HepG2 (cell line): ENCODE measurements around the gene NOC2L. TPM values are rescaled to one million over a fixed set of nuclear protein-coding genes. Genes with fewer than 3 reads are reported as not detected.
A peak's percentile ranks its signal among the peaks of the same experiment; 100 is the strongest.

Experiments
- ATAC-seq: fragments of 200-7000 bp; cut with Tn5 transposase; 3 replicates; pipeline ENCODE4 v1.9.1; 2020; ENCODE audit warnings: mild to moderate bottlenecking, moderate library complexity
- BruUV-seq: library from RNA; stranded (reverse); fragments of 400-500 nt; replicated peaks from 2 replicates; lab custom pipeline; 2021; lab: Mats Ljungman, UMichigan
- CTCF ChIA-PET: fragments of 300-600 bp; formaldehyde crosslinking; extraction: SDS; loops from one replicate; lab custom pipeline; 2021; ENCODE audit warnings: low total read pairs, inconsistent platforms, low intra/inter-chr PET ratio; lab: Yijun Ruan, JAX
- POLR2A ChIA-PET: fragments of 350-600 bp; sonication (Branson Sonifier 250); formaldehyde crosslinking; loops from one replicate; lab custom pipeline; 2020; ENCODE audit warnings: antibody characterized with exemption, inconsistent platforms; lab: Yijun Ruan, JAX
- DNase-seq: peaks from one replicate; pipeline ENCODE4 v3.0.0-alpha.2; 2015; ENCODE audit warnings: low spot score
- FAIRE-seq: peaks from 3 replicates; lab custom pipeline; 2011; peaks lifted over from hg19 to GRCh38; lab: Jason Lieb, UNC
- H2AFZ ChIP-seq: one replicate; pipeline ENCODE4 v1.6.1; 2011; ENCODE audit warnings: low read length, inconsistent platforms
- H3K27ac ChIP-seq: fragments of 300-600 bp; 3 replicates; pipeline ENCODE4 v1.8.0; 2011; ENCODE audit warnings: mixed run types, mild to moderate bottlenecking, mixed read lengths, low read length, inconsistent platforms; ENCODE audit not compliant: insufficient read depth; ENCODE audit errors: extremely low read length
- H3K27me3 ChIP-seq, 2 experiments: fragments of 200-600 bp in 1 of 2; 2 replicates in 1 of 2; 3 replicates in 1 of 2; pipeline versions ENCODE4 v1.6.0 to v1.8.0; 2011; ENCODE audit warnings: low read length in 2 of 2, mild to moderate bottlenecking in 2 of 2, moderate library complexity in 2 of 2, inconsistent platforms in 1 of 2; ENCODE audit not compliant: insufficient read depth in 2 of 2, control insufficient read depth in 1 of 2
- H3K36me3 ChIP-seq, 2 experiments: fragments of 200-600 bp in 1 of 2; replicated peaks in 1 of 2; 2 replicates in 1 of 2; 3 replicates in 1 of 2; pipeline versions ENCODE4 v1.5.1 to v1.8.0; 2011; ENCODE audit warnings: low read length in 2 of 2, inconsistent platforms in 1 of 2; ENCODE audit not compliant: insufficient read depth in 2 of 2, control insufficient read depth in 1 of 2
- H3K4me1 ChIP-seq: 2 replicates; pipeline ENCODE4 v1.5.1; 2012; ENCODE audit warnings: low read length, inconsistent platforms; ENCODE audit not compliant: insufficient read depth
- H3K4me2 ChIP-seq: 2 replicates; pipeline ENCODE4 v1.6.0; 2011; ENCODE audit warnings: low read depth, low read length, inconsistent platforms
- H3K4me3 ChIP-seq, 3 experiments: fragments of 200-600 bp in 1 of 3; sonication (generic), shearing (Covaris generic) in 1 of 3; replicated peaks in 1 of 3; 2 replicates each; pipeline ENCODE4 v1.5.1; 2011 to 2016; ENCODE audit warnings: low read length in 3 of 3, inconsistent platforms in 2 of 3, low read depth in 2 of 3, mild to moderate bottlenecking in 2 of 3, control low read depth in 1 of 3, mixed read lengths in 1 of 3; ENCODE audit not compliant: insufficient read depth in 1 of 3
- H3K79me2 ChIP-seq: one replicate; pipeline ENCODE4 v1.6.1; 2011; ENCODE audit warnings: low read length, inconsistent platforms; ENCODE audit not compliant: insufficient read depth
- H3K9ac ChIP-seq: 2 replicates; pipeline ENCODE4 v1.6.0; 2011; ENCODE audit warnings: mild to moderate bottlenecking, low read depth, low read length, inconsistent platforms; ENCODE audit not compliant: insufficient read depth
- H3K9me3 ChIP-seq: 2 replicates; pipeline ENCODE4 v1.5.1; 2012; ENCODE audit warnings: mild to moderate bottlenecking, low read length
- H4K20me1 ChIP-seq: 2 replicates; pipeline ENCODE4 v1.6.0; 2011; ENCODE audit warnings: inconsistent platforms, mild to moderate bottlenecking, low read length, moderate library complexity; ENCODE audit not compliant: insufficient read depth
- GPN1 ChIP-seq: sonication (generic); formaldehyde crosslinking; IDR thresholded peaks from 2 replicates; pipeline ENCODE4 v1.5.1; 2020; ENCODE audit warnings: missing genetic modification reagents, borderline replicate concordance
- MIER3 ChIP-seq: IDR thresholded peaks from 2 replicates; pipeline ENCODE4 v1.6.1; 2016; ENCODE audit warnings: missing compliant biosample characterization, borderline replicate concordance
- RXRA ChIP-seq: sonication (generic); formaldehyde crosslinking; IDR thresholded peaks from 2 replicates; pipeline ENCODE4 v1.5.1; 2020; ENCODE audit warnings: missing genetic modification reagents
- SRY ChIP-seq: sonication (generic); formaldehyde crosslinking; IDR thresholded peaks from 2 replicates; pipeline ENCODE4 v1.8.0; 2022; ENCODE audit warnings: mild to moderate bottlenecking, missing genetic modification reagents
- XRCC5 ChIP-seq: fragments of 200-400 bp; formaldehyde crosslinking; optimal IDR thresholded peaks from 2 replicates; pipeline ENCODE3; 2017; ENCODE audit warnings: mild to moderate bottlenecking, low read length
- ZBTB20 ChIP-seq: sonication (generic); formaldehyde crosslinking; IDR thresholded peaks from 2 replicates; pipeline ENCODE4 v1.8.1; 2023; ENCODE audit warnings: missing genetic modification reagents, low read depth, mild to moderate bottlenecking, borderline replicate concordance
- ZFP91 ChIP-seq: sonication (generic); formaldehyde crosslinking; IDR thresholded peaks from 2 replicates; pipeline ENCODE4 v1.9.0; 2022; ENCODE audit warnings: missing genetic modification reagents, mild to moderate bottlenecking, borderline replicate concordance
- ZNF556 ChIP-seq: sonication (generic); formaldehyde crosslinking; IDR thresholded peaks from 2 replicates; pipeline ENCODE4 v1.4.0; 2020; ENCODE audit warnings: mild to moderate bottlenecking, missing genetic modification reagents, borderline replicate concordance
- ZNF790 ChIP-seq: sonication (generic); formaldehyde crosslinking; IDR thresholded peaks from 2 replicates; pipeline ENCODE4 v1.8.0; 2022; ENCODE audit warnings: missing genetic modification reagents, mild to moderate bottlenecking, borderline replicate concordance
- WGBS: methylation state at CpG from one replicate; pipeline ENCODE4 v1.1.6; 2017; ENCODE audit warnings: low lambda C conversion rate; 5-methylcytosine and 5-hydroxymethylcytosine counted together
- in situ Hi-C: cut with HindIII; loops from 2 replicates; pipeline ENCODE4 v1.10.0; 2017; ENCODE audit warnings: low pct_unique_long_range_greater_than_20kb; ENCODE audit not compliant: extremely low pct_ligation_motif_present
- intact Hi-C: fragments of 100-400 bp; cut with micrococcal nuclease; formaldehyde crosslinking; loops from one replicate; pipeline ENCODE4 v1.10.0; 2022; ENCODE audit not compliant: unreplicated experiment
- polyA plus RNA-seq, 8 experiments: library from polyadenylated mRNA; depleted of rRNA in 3 of 8; stranded (reverse) in 7 of 8; unstranded in 1 of 8; fragments of >200 nt; fragmentation: Illumina TruSeq in 4 of 8; extraction: Trizol in 4 of 8; gene quantifications; 2 replicates each; pipeline versions ENCODE4 v1.2.1 to v1.2.3, GENCODE V29; 2011 to 2016; ENCODE audit warnings: low read depth in 4 of 8, missing spikeins in 1 of 8, mixed read lengths in 1 of 8; ENCODE audit not compliant: insufficient read depth in 1 of 8
- total RNA-seq, 5 experiments: library from RNA; depleted of rRNA; stranded (reverse); fragments of >200 nt; fragmentation: Illumina TruSeq; extraction: Trizol; gene quantifications; 2 replicates each; pipeline ENCODE4 v1.2.3, GENCODE V29; 2016; ENCODE audit warnings: low read depth in 1 of 5
- TF ChIP-seq, protein P1 (sequence below): sonication (generic); formaldehyde crosslinking; IDR thresholded peaks from 2 replicates; pipeline ENCODE4 v1.4.0; 2020; ENCODE audit warnings: missing genetic modification reagents

Gene NOC2L
- total and polyA plus RNA-seq, 2 of the 13 experiments (the other 11 are each of a cell fraction or from before 2014, with no cell fraction given): 32.0 to 103 TPM

DNA sequence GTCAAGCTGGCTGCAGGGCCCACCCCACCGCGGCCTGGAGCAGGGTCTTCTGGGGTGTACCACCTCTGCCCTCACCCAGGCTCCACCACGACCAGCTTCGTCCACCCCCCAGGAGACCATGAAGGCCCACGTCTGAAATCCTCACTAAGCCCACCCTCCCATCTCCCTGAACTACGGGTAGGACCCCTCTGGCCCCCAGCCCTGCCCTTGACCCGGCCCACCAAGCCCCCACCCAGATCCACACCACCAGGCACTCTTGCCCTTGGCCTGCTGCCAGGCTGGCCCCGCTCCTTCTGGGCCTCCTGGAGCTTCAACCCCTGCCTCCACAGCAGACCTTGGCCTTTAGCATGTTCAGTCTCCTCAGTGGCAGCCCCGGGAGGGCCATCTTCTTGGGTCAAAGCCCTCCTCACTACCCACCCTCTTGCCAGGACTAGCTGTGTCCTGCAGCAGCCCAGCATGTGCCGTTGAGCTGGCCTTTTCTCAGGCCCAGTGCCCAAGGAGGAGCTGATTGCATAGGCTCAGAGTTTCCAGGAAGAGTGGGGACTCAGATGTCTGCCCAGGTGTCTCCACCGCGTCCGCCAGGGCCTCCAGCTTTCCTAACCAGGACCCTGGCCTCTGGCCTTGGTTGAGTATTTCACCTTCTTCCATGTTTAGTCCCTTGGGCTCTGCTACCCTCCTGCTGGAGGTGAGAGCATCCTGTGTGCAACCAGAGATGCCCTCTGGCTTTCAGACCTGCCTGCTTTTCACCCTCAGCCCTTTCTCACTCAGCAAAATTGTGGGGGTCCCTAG is 53.1 kb downstream of the NOC2L start:
- Histone ChIP-seq H4K20me1 (no peaks in the 10 kb centered on the region), H3K79me2 (no peaks in the 10 kb centered on the region), H3K4me3 (no peak overlapping the region), H3K27ac (no peak overlapping the region), H3K4me2 (no peak overlapping the region), H3K4me1 (peaks cover 28% of the 10 kb centered on the region), H3K9me3 (no peaks in the 10 kb centered on the region), H3K27me3 (peaks cover 25 to 68% of the 10 kb centered on the region in 2 experiments; a peak in 4 of 5 replicates), H3K9ac (no peak overlapping the region), H3K36me3 (no peaks in the 10 kb centered on the region), H2AFZ (no peak overlapping the region)
- in situ Hi-C loops: no loop called here
- intact Hi-C loops: loop anchor here (2.0 kb wide), 1 partner anchor 33 kb away; no protein-coding TSS in a partner anchor
- CTCF ChIA-PET: interaction anchor here (1.4 kb wide), 1 partner anchor 11 kb away, joined by 3 read pairs; no protein-coding TSS in a partner anchor
- BruUV-seq: no TSS peak
- no peak for TF ChIP-seq GPN1 (CRISPR knock-in tag)
- TF ChIP-seq MIER3 (CRISPR knock-in tag): no peak
- TF ChIP-seq SRY (CRISPR knock-in tag): no peak
- no peak for TF ChIP-seq ZBTB20 (CRISPR knock-in tag)
- 35% methylated on average over 10 of the region's 13 CpGs for WGBS
- peak; percentile 5; the same call in 1 of the 3 replicates for ATAC-seq
- POLR2A ChIA-PET: interaction anchor here (0.9 kb wide), 1 partner anchor 32 kb away, joined by 3 read pairs; no protein-coding TSS in a partner anchor
- no peak for FAIRE-seq
- no peak for DNase-seq

- FAIRE-seq: no peak
- no peaks in the 10 kb centered on the region for H4K20me1 ChIP-seq
- no peak overlapping the region for H3K27ac ChIP-seq
- peaks cover 23 to 69% of the 10 kb centered on the region in 2 experiments; a peak in 4 of 5 replicates for H3K27me3 ChIP-seq
- no peaks in the 10 kb centered on the region for H3K36me3 ChIP-seq
- in situ Hi-C loops (no loop called here), intact Hi-C loops (loop anchor here (2.0 kb wide), 1 partner anchor 34 kb away; no protein-coding TSS in a partner anchor)
- peaks cover 23% of the 10 kb centered on the region for H3K4me1 ChIP-seq
- CTCF ChIA-PET: interaction anchor here (1.3 to 1.6 kb wide), 4 partner anchors 11 to 71 kb away, joined by 3 to 6 read pairs (median 4); no protein-coding TSS in a partner anchor
- peak overlapping the region in 1 of 3 experiments; percentile 59; a peak in 1 of 6 replicates for H3K4me3 ChIP-seq
- DNase-seq: no peak
- H3K79me2 ChIP-seq: no peaks in the 10 kb centered on the region
- no peak overlapping the region for H3K9ac ChIP-seq
- WGBS: 54% methylated on average over 34 of the region's 49 CpGs
- POLR2A ChIA-PET: interaction anchor here (0.9 kb wide), 1 partner anchor 33 kb away, joined by 4 read pairs; no protein-coding TSS in a partner anchor
- H3K9me3 ChIP-seq: no peaks in the 10 kb centered on the region
- H2AFZ ChIP-seq: no peak overlapping the region
- no TSS peak for BruUV-seq
- ATAC-seq: no peak
- H3K4me2 ChIP-seq: no peak overlapping the region
- TF ChIP-seq ZNF556 (CRISPR knock-in tag): no peak
- TF ChIP-seq XRCC5: no peak
- TF ChIP-seq RXRA (CRISPR knock-in tag): 0 out of 2 replicates have a peak, but pooled peaks have one; percentile 12
- no peak for TF ChIP-seq ZNF790
- no peak for TF ChIP-seq ZFP91 (CRISPR knock-in tag)
- TF ChIP-seq, protein P1, sequence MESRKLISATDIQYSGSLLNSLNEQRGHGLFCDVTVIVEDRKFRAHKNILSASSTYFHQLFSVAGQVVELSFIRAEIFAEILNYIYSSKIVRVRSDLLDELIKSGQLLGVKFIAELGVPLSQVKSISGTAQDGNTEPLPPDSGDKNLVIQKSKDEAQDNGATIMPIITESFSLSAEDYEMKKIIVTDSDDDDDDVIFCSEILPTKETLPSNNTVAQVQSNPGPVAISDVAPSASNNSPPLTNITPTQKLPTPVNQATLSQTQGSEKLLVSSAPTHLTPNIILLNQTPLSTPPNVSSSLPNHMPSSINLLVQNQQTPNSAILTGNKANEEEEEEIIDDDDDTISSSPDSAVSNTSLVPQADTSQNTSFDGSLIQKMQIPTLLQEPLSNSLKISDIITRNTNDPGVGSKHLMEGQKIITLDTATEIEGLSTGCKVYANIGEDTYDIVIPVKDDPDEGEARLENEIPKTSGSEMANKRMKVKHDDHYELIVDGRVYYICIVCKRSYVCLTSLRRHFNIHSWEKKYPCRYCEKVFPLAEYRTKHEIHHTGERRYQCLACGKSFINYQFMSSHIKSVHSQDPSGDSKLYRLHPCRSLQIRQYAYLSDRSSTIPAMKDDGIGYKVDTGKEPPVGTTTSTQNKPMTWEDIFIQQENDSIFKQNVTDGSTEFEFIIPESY: 0 out of 2 replicates have a peak, but pooled peaks have one; percentile 31
These were observed 53.8 kb downstream of the NOC2L start for GRCh38 chr1:905071-905749.
